ENCODE data around the gene MT1B.

- TF ChIP-seq ZZZ3 (CRISPR knock-in tag; IDR thresholded peaks at IDR 0.05; ENCODE audit: borderline replicate concordance) (no peak), ZBTB33 (CRISPR knock-in tag; IDR thresholded peaks at IDR 0.05) (no peak), EZH2 (conservative IDR thresholded peaks at IDR 0.05; ENCODE audit: low read depth, low read length) (no peak), HDAC2 (CRISPR knock-in tag; IDR thresholded peaks at IDR 0.05) (no peak), MAX (IDR thresholded peaks at IDR 0.05) (no peak), DPF2 (CRISPR knock-in tag; IDR thresholded peaks at IDR 0.05; ENCODE audit: borderline replicate concordance, low read depth) (no peak), POLR2AphosphoS5 (IDR thresholded peaks at IDR 0.05; ENCODE audit: low read depth, low read length) (no peak), RFXAP (CRISPR knock-in tag; IDR thresholded peaks at IDR 0.05; ENCODE audit: borderline replicate concordance) (no peak), POLR2A (IDR thresholded peaks at IDR 0.05; ENCODE audit: insufficient read depth in 1 of 2, low read depth in 2 of 2, low read length in 2 of 2) (no peak)
- TF ChIP-seq, protein P1, sequence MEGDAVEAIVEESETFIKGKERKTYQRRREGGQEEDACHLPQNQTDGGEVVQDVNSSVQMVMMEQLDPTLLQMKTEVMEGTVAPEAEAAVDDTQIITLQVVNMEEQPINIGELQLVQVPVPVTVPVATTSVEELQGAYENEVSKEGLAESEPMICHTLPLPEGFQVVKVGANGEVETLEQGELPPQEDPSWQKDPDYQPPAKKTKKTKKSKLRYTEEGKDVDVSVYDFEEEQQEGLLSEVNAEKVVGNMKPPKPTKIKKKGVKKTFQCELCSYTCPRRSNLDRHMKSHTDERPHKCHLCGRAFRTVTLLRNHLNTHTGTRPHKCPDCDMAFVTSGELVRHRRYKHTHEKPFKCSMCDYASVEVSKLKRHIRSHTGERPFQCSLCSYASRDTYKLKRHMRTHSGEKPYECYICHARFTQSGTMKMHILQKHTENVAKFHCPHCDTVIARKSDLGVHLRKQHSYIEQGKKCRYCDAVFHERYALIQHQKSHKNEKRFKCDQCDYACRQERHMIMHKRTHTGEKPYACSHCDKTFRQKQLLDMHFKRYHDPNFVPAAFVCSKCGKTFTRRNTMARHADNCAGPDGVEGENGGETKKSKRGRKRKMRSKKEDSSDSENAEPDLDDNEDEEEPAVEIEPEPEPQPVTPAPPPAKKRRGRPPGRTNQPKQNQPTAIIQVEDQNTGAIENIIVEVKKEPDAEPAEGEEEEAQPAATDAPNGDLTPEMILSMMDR (CRISPR knock-in tag; IDR thresholded peaks at IDR 0.05) = no peak
Observed at GRCh38 chr16:56640076-56640475, 11.6 kb upstream of the MT1B start.
